NCI-H2029 (cell line): Measurements from ENCODE around the gene UQCC3.
"Not testable (repeated sequence)": the region's sequence is repeated elsewhere in the genome, so short reads cannot be mapped to it uniquely, and the experiment has no call there.

Experiments
- DNase-seq: peaks from one replicate; lab custom pipeline; 2025; lab: John Stamatoyannopoulos, UW

UQCC3 gene

DNA sequence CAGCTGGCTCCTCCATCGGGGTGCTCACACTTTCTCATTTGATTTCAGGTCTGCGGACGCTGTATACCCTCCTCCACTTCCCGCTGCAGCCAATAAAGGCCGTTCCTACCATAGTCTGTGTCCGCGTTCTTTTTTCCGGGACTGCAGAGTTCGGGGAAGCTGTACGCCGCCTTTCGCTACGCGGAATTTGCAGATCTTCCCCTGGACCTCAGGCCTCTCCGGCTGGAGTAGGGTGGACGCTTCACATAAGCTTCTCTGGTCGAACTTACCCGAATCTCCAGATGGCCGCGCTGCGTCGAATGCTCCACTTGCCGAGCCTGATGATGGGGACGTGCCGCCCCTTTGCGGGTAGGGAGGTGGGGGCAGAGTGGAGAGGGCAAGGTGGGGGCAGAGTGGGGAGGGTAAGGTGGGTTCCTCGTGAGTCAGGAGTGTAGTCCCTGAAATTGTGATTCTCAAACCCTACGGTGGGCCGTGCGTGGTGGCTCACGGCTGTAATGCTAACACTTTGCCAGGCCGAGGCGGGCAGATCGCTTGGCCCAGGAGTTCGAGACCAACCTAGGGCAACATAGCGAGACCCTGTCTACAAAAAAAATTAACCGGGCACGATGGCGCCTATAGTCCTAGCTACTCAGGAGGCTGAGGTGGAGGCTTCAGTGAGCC, 5.7 kb upstream of the UQCC3 start:
- peak; percentile 22 for DNase-seq

DNA sequence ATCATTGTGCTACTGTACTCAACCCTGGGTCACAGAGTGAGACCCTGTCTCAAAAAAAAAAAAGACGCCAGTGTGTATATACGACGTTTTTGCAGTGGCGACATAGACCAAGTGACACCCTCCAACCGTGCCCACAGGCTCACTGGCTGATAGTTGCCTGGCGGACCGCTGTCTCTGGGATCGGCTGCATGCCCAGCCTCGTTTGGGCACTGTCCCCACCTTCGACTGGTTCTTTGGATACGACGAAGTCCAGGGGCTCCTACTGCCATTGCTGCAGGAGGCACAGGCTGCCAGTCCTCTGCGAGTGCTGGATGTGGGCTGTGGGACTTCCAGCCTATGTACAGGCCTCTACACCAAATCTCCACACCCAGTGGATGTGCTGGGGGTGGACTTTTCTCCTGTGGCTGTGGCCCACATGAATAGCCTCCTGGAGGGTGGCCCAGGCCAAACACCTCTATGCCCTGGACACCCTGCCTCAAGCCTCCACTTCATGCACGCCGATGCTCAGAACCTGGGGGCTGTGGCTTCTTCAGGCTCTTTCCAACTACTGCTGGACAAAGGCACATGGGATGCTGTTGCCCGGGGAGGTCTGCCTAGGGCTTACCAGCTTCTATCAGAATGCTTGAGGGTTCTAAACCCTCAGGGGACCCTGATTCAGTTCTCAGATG, 5.1 kb upstream of the UQCC3 start:
- DNase-seq: no peak

DNA sequence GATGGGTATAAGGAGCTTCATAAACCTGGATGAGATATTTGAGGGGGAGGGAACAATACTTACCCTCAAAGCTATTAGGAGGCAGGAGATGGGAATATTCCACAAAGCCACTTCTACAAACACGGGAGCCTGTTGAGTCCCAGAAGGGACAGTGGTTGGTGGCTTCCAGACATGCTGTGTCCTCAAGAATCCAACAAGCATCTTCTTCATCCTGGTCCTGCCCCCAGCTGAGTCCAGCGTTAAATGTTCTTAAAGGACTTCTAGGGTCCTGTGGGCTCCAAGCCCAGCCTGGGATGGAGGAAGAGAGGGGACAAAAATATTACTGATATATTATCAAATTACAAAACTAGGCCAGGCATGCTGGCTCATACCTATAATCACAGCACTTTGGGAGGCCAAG, 4.0 kb upstream of the UQCC3 start:
- no peak for DNase-seq

DNA sequence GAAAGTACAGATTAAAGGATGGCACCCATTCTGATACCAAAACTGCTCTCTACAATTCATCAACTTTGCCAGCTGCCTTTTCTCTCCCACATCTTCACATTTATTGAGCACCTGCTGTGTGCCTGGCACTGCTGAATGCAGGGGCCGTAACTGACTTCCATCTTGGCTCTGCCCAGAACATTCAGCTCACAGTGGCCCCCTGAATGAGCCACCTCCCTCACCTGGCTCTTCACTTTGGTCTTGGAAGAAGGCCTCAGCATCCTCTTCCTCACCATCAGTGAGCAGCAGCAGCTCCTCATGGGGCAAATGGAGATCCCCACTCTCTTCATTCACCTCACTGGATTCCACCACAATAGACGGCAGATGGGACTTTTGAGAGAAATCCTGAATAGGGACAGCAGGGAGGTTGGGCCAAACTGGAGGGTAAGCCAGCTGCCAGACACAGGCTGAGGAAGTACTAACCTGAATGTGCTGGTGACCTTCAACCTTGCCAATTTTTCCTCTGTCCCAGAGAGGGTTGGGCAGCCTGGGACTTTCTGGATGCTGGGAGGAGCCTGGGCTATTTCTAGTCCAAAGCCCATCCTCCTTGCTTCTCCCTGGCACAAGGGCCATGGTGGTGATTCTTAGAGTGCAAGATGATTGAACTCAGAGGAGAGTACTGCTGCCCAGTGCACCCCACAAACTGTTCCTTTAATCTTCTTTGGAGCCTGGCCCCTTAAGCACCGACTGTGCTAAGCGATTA, 1.9 kb upstream of the UQCC3 start:
- DNase-seq: no peak

DNA sequence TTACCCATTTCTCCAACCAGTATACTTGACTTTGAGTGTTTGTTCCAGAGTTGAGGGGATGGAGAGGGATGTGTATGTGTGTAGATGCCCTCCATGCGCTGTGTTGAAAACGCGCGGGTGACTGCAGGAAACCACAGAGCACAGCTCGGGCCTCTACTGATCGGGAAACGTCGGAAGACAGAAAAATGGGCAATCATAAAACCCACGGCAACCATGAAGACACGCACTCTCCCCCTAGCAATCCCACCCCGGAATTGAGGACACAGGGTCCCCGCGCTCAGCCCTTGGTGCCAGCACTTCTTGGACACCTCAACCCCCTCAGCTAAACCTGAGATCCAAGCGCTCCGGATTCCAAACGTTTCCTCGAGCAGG, 251 bp upstream of the UQCC3 start:
- no peak for DNase-seq

DNA sequence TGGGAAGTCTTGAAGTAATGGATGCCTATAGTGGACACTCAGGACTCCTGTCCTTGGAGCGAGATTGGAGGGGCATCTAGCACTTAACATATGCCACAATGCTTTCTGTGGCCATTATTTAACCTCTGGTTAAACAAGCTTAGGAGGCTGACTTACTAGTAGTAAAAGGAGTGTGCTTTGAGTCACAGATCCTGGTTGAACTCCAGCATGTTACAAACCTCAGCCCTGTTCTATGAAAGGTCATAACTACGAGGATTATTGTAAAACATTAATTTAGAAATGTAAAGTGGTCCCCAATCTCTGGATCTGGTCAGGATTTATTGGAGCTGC, 1.7 kb downstream of the UQCC3 start:
- no peak for DNase-seq

DNA sequence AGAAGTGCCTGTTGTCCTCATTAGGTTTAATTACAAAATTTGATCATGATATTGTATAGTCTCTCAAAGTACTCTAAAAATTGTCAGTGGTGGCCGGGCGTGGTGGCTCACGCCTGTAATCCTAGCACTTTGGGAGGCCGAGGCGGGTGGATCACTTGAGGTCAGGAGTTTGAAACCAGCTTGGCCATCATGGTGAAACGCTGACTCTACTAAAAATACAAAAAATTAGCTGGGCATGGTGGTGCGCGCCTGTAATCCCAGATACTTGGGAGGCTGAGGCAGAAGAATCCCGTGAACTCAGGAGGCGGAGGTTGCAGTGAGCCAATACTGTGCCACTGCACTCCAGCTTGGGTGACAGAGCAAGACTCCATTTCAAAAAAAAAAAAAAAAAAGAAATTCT, 3.9 kb downstream of the UQCC3 start:
- DNase-seq: not testable (repeated sequence)

DNA sequence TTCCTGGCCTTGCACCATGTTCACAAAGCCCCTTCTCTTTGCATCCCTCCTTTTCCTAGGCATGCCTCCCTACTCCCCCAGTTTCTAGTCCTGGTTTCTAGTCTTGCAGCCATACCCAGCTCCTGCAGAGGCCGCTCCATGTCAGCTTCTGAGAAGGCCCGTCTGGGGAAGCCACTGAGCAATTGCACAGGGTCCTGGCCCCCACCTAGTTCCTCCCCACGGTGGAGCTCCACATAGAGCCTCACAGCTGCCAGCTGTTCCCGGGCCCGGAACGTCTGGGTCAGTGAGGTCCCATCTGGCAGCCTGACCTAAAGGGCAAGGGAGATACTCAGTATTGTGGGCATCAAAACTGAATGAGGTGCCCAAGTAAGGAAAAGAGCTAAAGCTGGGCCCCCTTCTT, 5.2 kb downstream of the UQCC3 start:
- DNase-seq: no peak

DNA sequence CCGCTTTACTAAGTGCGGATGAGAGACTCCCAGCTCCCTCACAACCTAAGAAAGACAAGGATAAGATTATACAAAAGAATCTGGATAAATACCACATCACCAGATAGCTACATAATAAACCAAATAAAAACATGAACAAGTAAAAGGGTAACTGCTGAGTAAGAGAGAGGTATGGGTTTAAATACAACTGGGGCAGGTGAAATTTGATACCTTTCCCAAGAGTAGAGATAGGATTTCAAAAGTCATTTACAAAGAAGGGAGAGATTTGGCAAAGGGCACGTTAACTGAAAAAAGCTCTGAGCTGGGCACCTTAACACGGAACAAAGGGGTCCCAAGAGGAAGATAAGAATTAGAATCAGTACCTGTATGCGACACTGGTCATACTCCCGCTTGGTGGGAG, 5.7 kb downstream of the UQCC3 start:
- no peak for DNase-seq

DNA sequence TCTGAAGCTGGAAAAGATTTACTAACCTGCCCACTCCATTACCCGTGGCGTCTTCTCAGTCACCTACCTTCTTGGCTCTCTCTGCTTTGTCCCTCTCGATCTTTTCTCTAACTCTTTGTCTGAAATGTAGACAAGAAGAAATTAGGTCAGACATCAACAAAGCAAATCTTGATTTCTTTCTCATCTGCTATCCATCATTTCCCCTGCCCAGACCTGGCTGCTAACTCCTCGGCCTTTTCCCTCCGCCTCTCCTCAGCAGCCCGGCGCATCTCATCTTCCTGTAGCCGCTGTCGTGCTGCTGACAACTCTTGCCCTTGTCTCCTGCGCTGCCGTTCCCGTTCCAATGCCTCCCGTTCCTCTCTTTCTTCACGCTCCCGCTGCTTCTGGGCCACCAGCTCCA, 6.2 kb downstream of the UQCC3 start:
- no peak for DNase-seq

DNA sequence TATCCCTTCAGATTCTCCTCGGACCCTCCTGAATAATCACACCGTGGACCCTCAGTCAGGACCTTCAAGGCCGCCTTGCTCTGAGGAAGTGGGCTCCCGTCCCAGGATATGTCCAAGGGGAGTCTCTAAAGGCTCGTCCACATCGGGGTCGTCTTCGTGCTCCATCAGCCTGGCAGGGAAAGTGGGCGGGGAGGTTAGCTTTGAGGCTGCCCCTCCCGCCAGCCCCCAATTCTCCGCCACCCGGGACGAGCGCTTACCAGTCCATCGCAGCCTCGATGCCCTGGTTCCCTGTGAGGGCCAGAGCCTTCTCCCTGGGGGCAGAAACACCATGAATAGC, 6.9 kb downstream of the UQCC3 start:
- DNase-seq: no peak

DNA sequence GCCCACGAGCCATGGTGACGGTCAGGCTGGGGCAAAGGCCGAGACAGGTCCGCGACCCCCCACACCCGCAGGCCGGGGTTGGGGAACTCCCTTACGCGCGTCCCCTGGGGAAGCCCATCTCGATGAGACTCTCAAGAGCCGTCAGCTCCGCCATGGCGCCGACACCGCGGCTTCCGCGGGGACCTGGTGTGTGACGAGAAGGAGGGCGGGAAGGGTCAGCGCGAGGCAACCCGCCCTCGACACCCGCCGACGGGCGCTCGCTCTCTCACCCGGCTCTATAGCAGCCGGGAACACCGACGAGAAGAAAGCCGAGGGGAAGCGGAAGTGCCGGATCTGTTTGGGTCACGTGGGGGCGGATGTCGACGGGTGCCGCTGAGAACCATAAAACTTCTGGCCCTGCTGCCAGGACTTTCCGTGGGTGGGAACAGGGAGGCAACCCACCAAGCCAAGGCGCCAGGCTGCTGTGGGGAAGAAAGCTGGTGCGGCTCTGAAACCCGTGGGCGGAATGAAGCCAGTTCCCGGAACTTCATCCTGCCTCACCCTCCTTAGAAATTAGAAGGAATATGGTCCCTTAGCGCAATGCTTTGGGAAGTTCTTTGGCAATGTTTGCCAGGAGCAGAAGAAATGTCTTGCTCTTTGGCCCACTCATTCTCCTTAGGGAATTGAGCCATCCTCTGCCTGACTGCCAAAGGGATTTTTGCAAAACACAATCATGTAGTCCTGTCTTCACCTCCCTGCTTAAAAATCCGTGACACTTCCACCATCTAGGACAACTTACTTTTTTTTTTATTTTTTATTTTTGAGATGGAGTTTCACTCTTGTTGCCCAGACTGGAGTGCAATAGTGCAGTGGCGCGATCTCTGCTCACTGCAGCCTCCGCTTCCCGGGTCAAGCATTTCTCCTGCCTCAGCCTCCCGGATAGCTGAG, 7.6 kb downstream of the UQCC3 start, which contains the start of gene UBXN1:
Gene UBXN1, minus strand, starts transcription at position 304 of the 927 bp plus-strand sequence. Its CDS starts 150 bp downstream, at position 154.
- peak; percentile 87 for DNase-seq

DNA sequence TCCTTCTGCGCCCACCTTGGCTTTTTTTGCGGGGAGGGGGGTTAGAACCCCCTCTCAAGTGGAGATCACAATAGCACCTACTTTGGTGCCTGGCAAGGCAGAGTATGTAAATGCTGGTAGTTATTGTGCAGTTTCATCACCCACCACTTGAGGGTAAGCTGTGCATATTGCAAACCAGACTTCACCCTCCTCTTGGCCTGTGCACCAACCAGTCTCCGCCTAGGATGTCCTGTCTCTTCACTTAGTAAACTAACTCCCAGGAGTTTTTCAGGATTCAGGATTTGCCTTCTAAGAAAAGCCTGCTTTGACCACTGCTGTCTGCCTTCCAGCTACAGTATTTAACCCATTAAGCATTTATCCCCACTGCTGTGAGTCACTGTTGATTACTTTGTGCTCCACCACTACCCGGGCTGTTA, 9.4 kb downstream of the UQCC3 start:
- DNase-seq: peak; percentile 38

DNA sequence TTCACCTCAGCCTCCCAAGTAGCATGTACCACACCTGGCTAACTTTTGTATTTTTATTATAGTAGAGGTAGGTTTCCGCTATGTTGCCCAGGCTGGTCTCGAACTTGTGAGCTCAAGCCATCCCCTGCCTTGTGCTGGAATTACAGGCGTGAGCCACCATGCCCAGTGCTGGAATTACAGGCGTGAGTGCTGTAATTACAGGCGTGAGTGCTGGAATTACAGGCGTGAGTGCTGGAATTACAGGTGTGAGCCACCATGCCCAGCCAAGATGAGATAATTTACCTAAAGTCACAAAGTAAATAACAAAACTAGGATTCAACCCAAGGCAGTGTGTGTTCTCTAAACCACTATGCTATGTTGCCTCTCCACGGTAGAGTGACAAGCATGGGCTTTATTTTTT, 11.0 kb downstream of the UQCC3 start:
- DNase-seq: no peak

DNA sequence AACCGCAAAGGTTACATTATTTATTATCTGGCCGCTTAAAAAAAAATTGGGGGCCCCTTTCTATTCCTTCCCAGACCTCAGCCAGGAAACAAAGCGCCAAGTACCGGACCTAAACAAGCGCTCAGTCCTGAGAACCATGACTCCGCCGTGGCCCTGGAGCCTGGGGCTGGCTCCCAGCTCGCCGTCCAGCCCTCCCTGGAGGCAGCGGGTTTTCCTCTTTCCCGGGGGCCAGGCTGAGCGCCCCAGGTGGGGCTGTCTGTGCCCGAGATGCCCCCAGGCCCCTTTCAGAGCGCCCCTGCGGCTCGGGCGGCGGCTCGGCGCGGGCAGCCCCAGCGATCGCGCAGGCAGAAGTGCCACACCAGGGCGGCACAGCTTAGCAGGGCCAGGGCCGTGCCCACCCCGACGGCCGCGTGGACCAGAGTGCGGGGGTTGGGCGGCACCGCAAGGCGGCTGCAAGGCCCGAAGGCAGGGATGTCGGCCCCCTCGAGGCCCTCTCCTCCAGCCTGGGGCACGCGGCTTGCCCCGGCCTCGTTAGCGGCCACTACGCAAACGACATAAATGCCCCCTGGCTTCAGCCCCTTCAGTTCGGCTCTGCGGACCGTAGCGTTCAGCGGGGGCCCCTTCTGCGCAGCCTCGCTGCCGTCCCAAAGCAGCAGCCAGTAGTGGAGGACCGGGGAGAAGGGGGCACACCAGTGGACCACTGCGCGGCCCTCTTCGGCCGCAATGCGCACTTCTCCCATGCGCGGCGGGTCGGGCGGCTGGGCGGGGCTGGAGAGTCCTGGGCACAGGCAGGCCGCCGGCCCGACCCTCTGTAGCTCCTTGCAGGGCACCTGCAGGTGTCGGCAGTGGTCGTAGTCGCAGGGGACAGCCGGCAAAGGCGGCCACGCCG, 16.3 kb downstream of the UQCC3 start:
- no peak for DNase-seq

DNA sequence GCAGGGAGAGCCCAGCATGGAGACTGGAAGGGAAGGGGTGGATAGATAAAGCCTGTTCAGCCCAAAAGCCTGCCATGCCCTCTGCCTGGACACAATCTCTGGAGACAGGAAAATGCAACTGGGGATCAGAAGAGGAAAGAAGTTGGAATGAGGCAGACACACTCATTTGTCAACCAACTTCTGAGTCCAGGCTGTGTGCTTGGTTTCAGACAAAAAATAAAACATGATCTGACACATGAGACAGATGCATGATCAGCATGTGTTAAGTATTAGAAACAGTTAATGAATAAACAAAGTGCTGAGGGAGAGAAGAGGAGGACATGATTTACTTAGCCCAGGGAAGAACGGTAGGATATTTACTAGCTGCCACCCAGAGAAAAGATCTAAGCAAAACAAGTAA, 17.0 kb downstream of the UQCC3 start:
- DNase-seq: no peak

DNA sequence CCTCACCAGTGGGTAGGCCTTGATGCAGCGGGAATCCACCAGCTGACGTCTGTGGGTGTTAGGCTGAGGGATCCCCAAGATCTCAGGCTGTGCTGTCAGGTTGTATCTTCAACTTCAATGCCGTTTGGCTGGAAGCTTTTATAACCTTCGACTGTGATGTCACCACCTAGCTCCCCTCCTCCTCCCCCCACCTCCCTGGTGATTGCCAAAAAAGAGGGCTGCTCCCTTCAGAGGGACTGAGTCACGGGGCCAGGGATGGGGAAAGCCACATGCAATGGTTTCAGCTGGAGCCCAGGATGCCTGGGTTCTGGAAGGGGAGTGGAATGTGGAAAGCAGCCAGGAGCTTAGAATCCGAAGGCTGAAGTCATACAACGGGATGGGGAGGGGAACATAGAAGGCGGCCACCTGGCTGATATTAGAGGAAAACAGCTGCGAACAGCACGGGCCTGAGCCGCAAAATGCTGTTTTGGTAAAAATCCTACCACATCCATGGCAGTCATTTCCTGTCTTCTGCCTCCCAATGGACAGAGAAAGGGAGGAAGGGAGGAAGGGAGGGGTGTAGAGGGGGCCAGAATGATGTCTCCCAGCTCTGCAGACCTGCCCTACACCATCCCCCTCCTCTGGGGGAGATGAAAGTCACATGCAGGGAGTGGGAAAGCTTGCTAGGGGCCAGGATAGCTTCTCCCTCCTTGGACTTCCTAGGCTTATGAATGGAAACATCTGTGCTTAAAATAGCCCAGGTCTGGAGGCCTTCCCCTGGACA, 18.1 kb downstream of the UQCC3 start, which contains the start of gene LRRN4CL:
Gene LRRN4CL, minus strand, starts transcription at position 110 of the 763 bp plus-strand sequence. CDS start 1,022 bp downstream, outside the sequence.
- DNase-seq: no peak

DNA sequence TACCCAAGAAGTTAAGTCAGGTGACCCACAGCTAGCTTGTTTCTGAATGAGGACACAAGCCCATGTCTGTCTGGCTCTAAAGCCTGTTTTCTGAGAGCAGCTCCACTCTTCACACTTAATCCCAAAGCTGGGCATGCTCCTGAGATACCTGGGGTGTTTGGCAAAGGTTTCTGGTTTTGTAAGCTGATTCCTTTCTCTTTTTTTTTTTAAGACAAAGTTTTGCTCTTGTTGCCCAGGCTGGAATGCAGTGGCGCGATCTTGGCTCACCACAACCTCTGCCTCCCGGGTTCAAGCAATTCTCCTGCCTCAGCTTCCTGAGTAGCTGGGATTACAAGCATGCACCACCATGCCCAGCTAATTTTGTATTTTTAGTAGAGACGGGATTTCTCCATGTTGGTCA, 22.2 kb downstream of the UQCC3 start:
- not testable (repeated sequence) for DNase-seq

DNA sequence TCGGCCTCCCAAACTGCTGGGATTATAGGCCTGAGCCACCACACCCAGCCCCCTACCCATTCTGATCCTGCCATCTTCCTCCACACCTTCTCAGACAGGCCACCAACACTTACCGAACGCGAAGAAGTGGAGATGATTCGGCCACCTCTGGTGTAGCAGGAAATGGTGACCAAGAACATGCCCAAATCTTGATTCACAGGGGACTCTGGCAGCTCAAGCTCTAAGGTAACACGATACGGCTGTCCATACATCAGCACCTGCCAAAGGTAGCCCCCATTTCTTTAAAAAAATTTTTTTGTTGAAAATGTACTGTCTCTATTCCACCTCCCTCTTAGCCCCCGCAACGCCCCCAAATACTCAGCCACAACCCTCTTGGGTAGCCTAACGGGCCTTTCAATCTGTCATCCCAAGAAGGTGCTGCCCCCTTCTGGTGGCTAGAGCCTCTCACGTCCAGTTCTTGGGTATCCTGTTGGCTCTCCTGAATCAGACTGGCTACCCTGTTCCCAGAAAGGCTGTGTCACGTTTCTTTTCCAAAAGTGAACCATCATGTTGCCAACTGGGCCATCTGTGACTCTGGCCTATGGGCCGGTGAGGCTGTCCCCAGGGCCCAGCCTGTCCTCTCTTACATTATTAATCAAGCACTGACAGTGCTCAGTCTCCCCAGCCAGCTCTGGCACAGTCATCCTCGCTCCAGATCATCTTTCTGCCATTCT, 23.1 kb downstream of the UQCC3 start:
- peak; percentile 52 for DNase-seq

DNA sequence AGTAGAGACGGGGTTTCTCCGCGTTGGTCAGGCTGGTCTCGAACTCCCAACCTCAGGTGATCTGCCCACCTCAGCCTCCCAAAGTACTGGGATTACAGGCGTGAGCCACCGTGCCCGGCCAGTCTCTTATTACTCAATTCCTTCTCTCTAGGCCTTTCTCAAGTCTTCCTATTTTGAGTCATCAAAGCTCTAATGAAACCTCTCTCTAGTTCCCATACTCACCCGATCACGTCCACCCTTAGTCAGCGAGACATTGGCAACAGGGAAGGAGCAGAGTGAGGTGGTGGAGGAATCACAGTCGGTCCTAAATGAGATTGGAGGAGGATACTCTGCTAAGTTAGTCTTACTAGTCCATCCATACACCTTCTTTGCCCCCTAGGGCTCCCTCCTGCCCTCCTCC, 30.8 kb downstream of the UQCC3 start:
- DNase-seq: no peak
